ENCODE measurements around the gene CIRBP. TPM values are rescaled to one million over a fixed set of nuclear protein-coding genes. Genes with fewer than 3 reads are reported as not detected.

The CIRBP gene
- total RNA-seq, 2 donors from 2014 or later = 288 to 385 TPM

DNA sequence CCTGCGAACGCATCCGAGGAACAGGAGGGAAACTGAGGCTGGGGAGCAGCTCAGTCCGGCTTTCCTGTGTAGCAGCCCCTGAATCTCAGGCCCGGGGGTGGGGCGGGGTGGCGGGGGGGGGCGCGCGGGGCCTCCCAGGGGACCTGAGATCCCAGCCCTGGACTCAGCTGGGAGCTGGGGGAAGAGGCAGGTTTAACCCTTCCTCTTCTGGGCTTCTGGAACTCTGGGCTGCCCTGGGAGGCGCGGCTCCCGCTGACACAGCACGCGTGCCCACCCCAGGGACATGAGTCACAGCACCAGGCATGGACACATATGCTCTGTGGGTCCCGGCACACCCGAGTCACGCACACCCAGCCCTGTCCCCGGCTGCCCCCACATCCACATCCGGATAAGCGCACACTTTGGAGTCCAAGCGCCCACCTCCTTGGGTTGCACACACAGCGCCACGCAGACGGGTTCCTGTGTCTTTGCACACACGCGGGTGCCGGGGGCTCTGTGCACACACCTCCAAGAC lies 3.5 kb upstream of the CIRBP start:
- TF ChIP-seq, protein P1, sequence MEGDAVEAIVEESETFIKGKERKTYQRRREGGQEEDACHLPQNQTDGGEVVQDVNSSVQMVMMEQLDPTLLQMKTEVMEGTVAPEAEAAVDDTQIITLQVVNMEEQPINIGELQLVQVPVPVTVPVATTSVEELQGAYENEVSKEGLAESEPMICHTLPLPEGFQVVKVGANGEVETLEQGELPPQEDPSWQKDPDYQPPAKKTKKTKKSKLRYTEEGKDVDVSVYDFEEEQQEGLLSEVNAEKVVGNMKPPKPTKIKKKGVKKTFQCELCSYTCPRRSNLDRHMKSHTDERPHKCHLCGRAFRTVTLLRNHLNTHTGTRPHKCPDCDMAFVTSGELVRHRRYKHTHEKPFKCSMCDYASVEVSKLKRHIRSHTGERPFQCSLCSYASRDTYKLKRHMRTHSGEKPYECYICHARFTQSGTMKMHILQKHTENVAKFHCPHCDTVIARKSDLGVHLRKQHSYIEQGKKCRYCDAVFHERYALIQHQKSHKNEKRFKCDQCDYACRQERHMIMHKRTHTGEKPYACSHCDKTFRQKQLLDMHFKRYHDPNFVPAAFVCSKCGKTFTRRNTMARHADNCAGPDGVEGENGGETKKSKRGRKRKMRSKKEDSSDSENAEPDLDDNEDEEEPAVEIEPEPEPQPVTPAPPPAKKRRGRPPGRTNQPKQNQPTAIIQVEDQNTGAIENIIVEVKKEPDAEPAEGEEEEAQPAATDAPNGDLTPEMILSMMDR (IDR thresholded peaks at IDR 0.05) = no peak
- Histone ChIP-seq H3K36me3 (peaks cover 3% of the 10 kb centered on the region), H3K9me3 (no peaks in the 10 kb centered on the region), H3K27ac (peak overlapping the region; percentile 88 to 93), H3K4me3 (peak overlapping the region; percentile 40 to 59), H3K27me3 (no peaks in the 10 kb centered on the region), H3K4me1 (peaks cover 0 to 70% of the 10 kb centered on the region in 2 donors)
- peak; percentile 94 for DNase-seq (ENCODE audit: low spot score)

DNA sequence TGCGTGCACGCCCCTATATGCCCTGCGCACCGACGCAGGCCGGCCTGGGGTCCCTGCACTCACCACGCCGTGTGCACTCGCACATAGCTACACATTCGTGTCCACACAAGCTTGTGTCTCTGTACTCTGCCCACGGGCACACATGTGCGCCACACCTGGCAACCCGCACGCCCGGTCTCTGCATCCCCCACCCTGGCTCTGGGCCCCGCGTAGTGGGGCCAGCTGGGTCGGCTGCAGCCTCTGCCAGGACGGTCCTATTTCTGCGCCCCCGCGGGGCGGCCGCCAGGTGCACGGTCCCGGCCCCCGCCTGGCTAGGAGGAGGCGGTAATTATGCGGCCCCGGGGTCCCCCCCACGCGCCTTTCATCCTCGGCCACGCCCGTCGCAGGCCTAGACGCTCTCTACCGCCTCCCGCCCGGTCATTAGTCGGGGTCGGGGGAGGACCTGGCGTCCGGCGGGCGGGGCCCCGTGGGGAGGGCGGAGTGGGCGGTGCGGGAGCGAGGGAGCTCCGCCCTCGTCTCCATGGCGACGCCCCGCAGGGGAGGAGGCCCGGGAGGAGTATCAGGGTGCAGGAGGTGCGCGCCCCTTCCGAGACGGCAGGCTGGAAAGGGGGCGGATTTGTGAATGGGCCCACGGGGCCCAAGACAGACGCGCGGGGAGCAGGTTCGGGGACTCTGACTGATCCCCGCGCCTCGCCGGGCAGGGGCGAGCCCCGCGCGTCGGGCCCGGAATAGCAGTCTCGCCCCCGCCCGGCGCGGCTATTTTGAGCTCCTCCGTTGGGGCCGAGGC lies 2.8 kb upstream of the CIRBP start:
- Histone ChIP-seq H3K4me3 (peak overlapping the region; percentile 40 to 59), H3K27me3 (no peaks in the 10 kb centered on the region), H3K4me1 (peaks cover 0 to 73% of the 10 kb centered on the region in 2 donors), H3K36me3 (peaks cover 9% of the 10 kb centered on the region), H3K27ac (peak overlapping the region; percentile 88 to 93), H3K9me3 (no peaks in the 10 kb centered on the region)
- TF ChIP-seq, protein P1 (IDR thresholded peaks at IDR 0.05) = no peak
- peak; percentile 90 for DNase-seq (ENCODE audit: low spot score)

DNA sequence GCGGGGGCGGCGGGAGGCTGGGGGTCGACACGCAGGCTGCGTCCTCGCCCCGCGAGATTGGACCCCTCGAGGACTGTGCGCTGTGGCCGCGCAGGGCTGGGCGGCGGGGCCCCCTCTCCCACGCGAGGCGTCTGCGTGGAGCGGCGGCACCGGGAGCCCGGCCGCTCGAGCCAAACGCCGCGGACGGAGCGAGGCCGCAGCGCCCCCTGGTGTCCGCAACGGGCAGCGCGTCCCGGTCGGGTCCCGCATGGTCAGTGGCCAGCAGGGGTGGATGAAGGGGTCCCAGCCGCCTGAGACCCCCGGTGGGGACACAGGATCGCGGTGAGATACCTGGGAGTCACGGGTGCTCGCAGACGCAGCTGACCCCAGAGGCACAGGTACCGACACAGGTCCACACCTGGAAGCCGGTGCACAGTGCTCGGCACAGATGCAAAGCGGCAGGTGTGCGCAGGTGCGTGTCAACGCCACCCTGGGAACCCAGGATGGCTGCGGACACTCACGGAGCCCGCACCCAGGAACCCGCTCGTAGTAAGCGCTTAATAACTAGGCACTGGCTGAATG lies 2.1 kb upstream of the CIRBP start:
- Histone ChIP-seq H3K36me3 (peaks cover 16% of the 10 kb centered on the region), H3K27ac (peak overlapping the region; percentile 88 to 93), H3K27me3 (no peaks in the 10 kb centered on the region), H3K4me1 (peaks cover 0 to 73% of the 10 kb centered on the region in 2 donors), H3K4me3 (peak overlapping the region; percentile 40 to 59), H3K9me3 (no peaks in the 10 kb centered on the region)
- DNase-seq (ENCODE audit: low spot score) = no peak
- TF ChIP-seq, protein P1 (IDR thresholded peaks at IDR 0.05) = peak; percentile 96 to 99

DNA sequence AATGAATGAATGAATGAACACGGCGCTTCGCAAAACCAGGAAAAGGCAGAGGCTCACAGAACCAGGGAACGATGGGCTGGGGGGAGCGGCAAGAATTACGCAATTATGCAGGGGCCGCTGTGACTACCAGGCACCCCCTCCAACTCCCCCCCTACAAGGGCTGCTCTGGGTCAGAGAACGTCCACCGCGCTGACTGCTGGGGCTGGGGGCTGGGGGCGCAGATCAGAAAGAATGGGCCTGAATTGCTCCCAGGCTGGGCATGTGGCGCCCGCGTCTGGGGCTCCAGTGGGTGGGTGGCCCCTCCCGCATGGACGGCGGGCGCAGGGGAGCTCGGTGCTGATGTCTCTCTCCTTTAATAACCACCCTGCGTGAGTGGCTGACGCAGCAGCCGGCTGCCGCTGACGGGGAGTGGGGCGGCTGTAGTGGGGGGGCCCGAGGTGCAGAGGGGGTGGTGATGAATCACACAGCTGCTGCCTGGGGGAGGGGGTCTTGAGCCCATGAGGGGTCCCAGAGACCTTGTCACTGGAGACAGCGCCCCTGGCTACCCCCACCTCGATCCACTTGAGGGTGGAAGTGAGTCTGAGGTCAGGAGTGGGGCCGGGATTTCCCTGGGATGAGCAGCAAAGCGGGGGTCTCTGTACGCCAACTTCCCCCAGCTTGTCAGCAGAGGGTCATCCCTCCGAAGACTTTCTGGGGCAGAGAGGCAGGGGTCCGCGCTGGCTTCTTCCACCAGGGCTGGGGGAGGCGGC lies 1.5 kb upstream of the CIRBP start:
- H3K4me3 ChIP-seq = peak overlapping the region in 1 of 2 donors; percentile 59
- H3K9me3 ChIP-seq = no peaks in the 10 kb centered on the region
- DNase-seq (ENCODE audit: low spot score) = no peak
- peaks cover 0 to 73% of the 10 kb centered on the region in 2 donors for H3K4me1 ChIP-seq
- TF ChIP-seq, protein P1 (IDR thresholded peaks at IDR 0.05) = no peak
- peak overlapping the region; percentile 88 to 94 for H3K27ac ChIP-seq
- no peaks in the 10 kb centered on the region for H3K27me3 ChIP-seq
- H3K36me3 ChIP-seq = peaks cover 22% of the 10 kb centered on the region

DNA sequence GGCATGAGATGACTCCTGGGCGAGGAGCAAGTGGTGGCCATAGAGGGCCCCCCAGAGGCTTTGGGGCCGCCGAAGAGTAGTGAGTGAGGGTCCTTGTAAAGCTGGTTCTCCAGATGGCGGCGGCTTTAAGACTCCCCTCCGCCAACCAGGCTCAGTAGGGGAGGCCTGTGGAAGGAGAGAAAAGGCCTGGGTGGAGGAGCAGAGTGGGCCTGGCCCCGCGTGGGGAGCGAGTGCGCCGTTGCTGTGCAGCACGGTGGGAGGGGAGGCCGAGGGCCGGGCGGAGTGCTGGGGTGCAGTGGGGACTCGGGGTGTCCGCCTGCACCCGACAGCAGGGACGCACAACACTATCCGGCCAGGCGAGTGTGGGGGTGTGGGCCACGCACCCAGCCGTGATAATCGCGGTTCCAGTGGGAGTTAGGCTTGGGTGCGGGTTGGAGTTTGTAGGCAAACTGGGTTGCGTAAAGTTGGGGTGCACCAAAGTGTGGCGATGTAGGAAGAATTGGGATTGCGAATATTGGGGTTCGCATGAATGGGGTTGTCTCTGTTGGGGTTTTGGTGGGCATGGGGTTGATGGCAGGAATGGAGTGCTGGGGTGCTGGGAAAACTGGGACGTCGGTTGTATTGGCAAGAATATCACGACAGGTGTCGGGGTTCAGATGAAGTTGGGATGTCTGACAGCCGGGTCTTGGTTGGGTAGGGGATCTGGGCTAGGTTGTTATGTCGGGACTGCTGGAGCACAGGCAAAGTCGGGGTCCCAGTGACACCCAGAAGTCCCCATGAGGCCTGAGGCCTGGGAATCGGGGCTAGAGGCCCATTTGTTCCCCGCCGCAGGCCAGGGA lies 687 bp upstream of the CIRBP start:
- Histone ChIP-seq H3K4me3 (peak overlapping the region in 1 of 2 donors; percentile 61), H3K4me1 (peaks cover 0 to 79% of the 10 kb centered on the region in 2 donors), H3K27ac (peak overlapping the region; percentile 88 to 94), H3K9me3 (no peaks in the 10 kb centered on the region), H3K36me3 (peaks cover 30% of the 10 kb centered on the region), H3K27me3 (no peaks in the 10 kb centered on the region)
- TF ChIP-seq, protein P1 (IDR thresholded peaks at IDR 0.05) = no peak
- no peak for DNase-seq (ENCODE audit: low spot score)
